ENCODE measurements around the gene PLCB4.

PLCB4 gene

DNA sequence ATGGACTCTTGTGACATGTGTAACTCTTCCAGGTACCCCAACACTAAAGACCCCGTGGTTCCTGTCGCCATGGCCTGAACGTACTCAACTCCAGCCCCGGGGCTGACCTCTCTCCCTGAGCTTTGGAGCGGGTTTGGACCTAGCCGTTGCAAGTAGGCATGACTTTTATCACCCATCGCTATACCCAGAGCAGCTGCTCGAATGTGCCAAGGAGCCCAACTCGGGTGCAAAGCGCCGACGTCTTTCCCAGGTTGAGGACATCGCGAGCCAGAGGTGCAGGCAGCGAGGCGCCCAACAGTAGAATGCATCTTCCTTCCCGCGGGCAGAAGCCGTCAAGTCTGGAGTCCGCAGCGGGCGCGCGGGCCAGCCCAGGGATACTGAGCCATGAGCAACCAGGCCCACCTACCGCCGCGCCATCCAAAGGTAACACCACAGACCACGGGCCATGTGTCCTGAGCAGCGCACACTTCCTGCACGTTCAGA is 439.9 kb downstream of the PLCB4 start:
- no peak for DNase-seq

DNA sequence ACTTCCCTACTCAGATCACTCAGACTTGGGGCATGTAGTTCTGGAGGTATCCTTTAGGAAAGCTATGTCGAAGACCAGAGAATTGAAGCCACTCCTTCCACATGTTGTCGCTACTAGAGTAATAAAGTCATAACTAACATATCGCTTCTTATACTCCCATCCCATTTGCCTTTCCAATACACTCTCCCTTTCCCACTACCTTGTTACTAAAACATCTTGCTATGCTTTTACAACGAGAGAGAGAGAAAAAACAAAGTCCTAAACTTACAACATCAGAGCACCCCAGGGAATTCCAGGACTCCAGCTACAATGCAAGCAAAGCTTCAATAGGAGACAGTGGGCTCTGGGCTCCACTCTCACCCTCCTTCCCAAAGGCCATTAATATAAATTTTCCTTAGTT is 440.4 kb downstream of the PLCB4 start:
- DNase-seq: no peak

DNA sequence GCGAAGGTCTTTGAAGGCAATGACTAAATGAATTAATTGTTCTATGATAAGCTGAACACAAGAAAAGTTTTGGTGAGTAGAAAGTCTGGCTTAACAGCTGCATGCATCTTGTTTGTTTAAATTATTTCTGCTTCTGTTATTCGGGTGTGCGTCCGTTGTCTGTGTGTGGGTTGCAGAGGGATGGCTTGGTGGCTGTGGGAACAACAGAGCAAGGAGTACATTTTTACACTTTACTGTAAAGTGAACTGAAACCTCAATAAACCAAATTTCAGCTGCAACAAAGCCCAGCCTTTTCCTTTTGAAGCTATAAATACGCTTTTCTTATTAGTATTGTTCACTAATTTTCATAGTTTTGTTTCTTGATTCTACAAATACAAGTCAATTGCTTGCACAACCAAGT is 442.0 kb downstream of the PLCB4 start:
- no peak for DNase-seq

DNA sequence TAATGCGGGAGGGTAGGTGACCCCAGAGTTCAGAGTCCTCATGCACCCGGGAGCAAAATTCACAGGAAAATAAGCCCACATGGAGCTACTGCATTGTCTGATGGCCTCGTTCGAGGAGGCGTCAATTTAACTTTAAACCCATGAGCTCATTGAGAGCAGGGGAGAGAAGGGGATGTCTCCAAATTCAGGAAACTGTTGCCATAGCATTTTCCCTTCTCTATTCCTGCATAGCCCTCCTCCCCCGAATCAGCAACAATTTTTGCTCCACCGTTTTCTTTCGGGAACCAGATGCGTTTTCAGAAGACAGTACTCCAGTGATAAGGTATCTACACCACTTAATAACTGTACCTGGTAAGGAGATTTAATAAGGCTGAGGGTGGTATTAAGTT is 445.2 kb downstream of the PLCB4 start:
- DNase-seq: no peak

DNA sequence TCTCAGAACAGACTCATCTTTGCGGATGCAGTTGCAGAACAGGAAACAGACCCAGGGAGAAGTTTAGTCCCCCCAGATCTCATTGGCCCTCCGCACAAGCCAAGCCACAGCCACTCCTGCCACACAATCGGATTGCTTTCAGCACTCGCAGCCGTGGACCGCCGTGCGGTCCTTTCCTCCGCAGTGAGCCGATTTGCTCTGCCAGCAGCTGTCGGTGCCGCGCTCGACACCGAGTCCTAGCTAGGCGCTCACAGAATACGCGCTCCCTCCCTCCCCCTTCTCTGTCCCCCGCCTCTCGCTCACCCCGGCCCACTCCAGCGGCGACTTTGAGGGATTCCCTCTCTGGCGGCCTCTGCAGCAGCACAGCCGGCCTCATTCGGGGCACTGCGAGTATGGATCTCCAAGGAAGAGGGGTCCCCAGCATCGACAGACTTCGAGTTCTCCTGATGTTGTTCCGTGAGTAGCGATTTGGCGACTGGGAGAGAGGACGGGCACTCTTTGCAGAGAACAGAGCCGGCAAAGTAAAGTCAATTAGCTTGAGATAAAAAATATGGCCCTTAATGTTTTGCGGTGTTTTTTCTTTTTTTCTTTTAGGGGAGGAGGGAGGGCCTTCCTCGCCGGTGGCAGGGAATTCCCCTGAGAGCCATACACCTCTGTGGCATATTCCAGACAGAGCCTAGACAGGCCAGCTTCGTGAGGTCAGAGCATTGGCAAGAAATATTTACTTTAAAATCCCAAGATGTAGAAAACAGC is 445.8 kb downstream of the PLCB4 start, which contains the start of gene LAMP5:
Gene LAMP5, plus strand, starts transcription at position 130 of the 753 bp plus-strand sequence. Its CDS starts 263 bp downstream, at position 393.
- DNase-seq: no peak

DNA sequence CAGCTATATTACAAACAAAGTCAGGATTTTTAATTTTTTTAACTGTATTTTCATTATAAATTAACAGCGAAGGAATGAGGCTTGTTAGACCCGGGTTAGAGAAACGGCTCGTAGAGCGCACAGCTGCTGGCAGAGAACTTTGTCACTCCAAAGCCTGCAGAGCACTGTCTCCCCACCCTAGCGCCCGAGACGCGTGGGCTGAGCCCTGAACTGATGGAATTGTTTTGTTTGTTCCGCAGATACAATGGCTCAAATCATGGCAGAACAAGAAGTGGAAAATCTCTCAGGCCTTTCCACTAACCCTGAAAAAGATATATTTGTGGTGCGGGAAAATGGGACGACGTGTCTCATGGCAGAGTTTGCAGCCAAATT is 446.3 kb downstream of the PLCB4 start:
- no peak for DNase-seq

DNA sequence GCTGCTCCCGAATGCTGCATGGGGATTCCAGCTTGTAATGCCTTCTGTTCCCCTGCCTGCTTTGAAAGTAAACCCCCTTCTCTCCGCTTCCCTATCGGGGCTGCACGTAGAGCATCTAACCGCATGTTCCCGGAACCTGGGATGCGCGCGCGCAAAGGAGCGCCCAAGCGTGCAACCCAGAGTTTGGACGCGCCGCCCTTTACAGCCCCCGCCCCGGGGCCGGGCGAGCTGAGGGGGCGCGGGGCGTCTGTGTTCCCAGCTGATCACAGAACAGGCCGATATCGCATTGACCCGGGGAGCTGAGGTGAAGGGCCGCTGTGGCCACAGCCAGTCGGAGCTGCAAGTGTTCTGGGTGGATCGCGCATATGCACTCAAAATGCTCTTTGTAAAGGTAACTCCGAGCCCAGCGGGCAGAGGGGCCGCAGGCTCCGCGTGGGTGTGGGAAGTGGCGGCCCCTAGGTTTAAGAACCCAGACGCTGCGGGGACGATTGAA is 446.9 kb downstream of the PLCB4 start:
- DNase-seq: no peak

DNA sequence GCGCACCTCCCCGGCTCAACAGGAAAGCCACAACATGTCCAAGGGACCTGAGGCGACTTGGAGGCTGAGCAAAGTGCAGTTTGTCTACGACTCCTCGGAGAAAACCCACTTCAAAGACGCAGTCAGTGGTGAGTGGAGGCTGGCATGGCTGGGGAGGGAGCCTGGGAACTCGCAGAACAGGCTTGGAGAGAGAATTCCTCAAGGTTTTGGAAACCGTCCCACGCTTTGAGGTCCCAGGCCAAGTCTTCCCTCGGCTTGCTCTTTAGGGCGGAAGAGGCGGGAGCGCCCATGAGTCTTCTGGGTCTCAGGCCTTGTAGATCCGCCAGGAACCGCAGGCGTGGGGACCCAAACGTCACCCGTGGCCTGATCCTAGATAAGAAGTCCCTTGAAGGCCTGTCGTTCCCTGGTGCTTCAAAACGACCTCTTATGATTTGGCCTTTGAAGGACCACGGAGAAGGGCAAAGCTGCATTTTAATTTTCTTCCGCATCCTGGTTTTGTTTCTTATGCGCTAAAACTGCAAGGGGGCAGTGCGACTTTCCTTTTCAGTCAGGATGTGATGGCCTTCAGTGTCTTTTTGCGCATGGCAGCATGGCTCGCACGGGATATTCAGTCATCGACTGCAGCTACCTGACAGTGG is 447.5 kb downstream of the PLCB4 start:
- DNase-seq: no peak

DNA sequence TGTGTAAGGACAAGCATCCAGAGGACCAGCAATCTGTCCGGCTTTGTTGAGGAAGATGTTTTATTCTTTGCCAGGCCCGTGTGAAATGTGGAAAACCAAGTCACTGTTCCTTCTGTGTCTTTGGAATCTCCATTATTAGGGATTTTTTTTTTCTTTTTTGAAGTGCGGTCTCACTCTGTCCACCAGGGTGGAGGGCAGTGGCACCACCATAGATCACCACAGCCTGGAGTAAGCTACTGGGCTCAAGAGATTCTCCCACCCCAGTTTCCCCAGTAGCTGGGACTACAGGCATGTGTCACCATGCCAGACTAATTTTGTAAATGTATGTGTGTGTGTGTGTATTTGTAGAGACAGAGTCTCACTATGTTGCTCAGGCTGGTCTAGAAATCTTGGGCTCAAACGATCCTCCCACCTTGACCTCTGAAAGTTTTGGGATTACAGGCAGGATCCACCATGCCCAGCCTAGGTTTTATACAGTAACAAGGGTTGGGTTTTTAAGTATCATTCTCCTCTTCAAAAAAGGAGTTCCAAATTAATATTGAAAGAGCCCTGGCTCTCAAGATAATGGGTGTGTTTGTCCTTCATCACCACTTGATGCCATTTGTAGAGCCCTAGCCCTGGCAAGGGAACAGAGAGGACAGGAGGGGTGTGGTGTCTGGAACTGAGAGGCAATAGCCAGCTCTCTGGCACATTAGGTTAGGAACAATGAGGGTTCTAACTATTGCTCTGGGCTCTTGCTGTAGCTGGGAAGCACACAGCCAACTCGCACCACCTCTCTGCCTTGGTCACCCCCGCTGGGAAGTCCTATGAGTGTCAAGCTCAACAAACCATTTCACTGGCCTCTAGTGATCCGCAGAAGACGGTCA is 448.6 kb downstream of the PLCB4 start:
- DNase-seq: no peak

DNA sequence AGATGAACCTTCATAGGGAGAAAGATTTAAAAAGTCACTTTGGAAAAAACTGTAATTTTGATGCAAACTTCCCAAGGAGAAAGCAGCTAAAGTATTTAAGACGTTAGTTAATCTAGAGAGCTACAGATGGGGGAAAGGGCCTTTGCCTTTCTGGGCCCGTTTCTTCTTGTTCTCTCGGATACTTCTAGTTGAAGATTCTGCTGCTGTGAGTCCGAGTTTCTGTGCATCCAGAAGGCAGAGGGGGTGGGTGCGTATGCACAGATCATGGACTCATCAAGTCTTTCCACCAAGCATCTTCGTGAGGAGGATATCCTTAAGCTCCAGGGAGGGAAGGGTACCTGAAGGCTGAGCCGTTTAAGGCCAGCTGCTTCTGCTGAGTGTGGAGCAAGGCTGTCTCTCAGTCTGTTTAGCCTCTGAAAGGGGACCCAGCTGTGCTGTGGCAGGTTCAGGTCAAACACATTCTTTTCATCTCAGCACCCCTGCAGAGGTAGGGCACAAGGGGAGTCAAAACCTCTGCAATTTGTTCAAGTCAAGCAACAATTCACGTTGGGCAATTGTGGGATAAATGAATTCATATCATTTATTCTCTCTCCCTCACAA is 449.8 kb downstream of the PLCB4 start:
- DNase-seq: no peak

DNA sequence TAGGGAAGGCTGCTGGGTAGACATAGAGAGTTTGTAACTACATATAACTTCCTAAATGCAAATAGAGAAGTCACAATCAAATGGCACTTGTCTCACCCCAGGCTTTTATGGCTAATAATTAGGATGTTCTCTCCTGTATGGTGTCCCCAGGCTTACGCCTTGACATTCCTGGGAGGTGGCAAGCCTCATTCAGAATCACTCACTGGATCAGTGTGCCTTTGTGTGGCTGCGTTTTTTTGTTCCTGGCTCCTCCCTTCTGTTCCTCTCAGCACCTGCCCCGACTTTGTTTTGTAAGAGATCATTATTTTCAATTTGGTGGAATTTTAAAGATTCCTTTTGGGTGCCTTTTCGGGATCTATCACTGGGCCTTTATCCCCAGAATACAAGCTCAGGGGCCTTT is 451.2 kb downstream of the PLCB4 start:
- DNase-seq: no peak

DNA sequence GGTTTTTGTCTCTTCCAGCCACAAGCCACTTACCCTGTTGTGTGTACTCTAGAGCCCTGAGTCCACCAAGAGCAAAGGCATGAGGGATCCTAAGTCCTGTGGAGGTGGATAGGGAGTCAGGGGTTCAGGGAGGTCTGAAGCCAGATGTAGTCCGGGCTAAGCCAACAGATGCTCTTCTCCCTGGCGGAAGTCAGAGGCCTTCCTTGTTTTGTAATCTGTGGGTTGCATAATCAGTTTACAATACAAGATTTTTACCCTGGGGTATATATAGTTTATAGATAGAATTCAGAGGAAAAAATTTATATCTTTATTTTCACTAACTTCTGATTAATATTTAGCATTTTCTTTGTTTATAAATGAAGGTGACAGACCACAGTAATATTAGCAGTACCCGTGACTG is 454.7 kb downstream of the PLCB4 start:
- no peak for DNase-seq
